WTC11 (cell line): Measurements from ENCODE around the gene COL19A1. TPM values are rescaled to one million over a fixed set of nuclear protein-coding genes. Genes with fewer than 3 reads are reported as not detected.

Experiments
- ATAC-seq: fragments of 200-7000 bp; cut with Tn5 transposase; 2 replicates; pipeline ENCODE4 v1.10.0; 2021; ENCODE audit warnings: mild to moderate bottlenecking, moderate library complexity
- CTCF ChIA-PET: fragments of 300-600 bp; sonication (Branson Sonifier 250); formaldehyde crosslinking; loops from one replicate; lab custom pipeline; 2021; ENCODE audit warnings: antibody characterized with exemption; lab: Charles Lee
- POLR2A ChIA-PET: fragments of 350-600 bp; sonication (Branson Sonifier 250); formaldehyde crosslinking; loops from one replicate; lab custom pipeline; 2021; ENCODE audit warnings: antibody characterized with exemption; lab: Charles Lee
- DNase-seq: peaks from one replicate; pipeline ENCODE4 v3.0.0; 2021; ENCODE audit warnings: low spot score
- H3K27ac Mint-ChIP-seq: 2 replicates; pipeline ENCODE4 v1.8.0; 2021; ENCODE audit warnings: mixed read lengths
- H3K27me3 Mint-ChIP-seq: 2 replicates; pipeline ENCODE4 v1.8.0; 2021; ENCODE audit warnings: low read depth, mild to moderate bottlenecking, moderate library complexity, mixed read lengths
- H3K36me3 Mint-ChIP-seq: 2 replicates; pipeline ENCODE4 v1.8.0; 2021; ENCODE audit warnings: mixed read lengths
- H3K4me1 Mint-ChIP-seq: 2 replicates; pipeline ENCODE4 v1.8.0; 2022; ENCODE audit warnings: mixed read lengths
- H3K4me3 Mint-ChIP-seq: 2 replicates; pipeline ENCODE4 v1.8.0; 2021; ENCODE audit warnings: mild to moderate bottlenecking, moderate library complexity, mixed read lengths
- H3K9me3 Mint-ChIP-seq: 2 replicates; pipeline ENCODE4 v1.8.0; 2021; ENCODE audit warnings: mixed read lengths
- AR ChIP-seq: fragments of 250-450 bp; sonication (Bioruptor Pico); IDR thresholded peaks from 2 replicates; pipeline ENCODE4 v1.9.0; 2021; ENCODE audit warnings: mild to moderate bottlenecking
- ARID4B ChIP-seq: sonication (generic); formaldehyde crosslinking; IDR thresholded peaks from 2 replicates; pipeline ENCODE4 v1.8.0; 2023; ENCODE audit warnings: missing genetic modification reagents, mild to moderate bottlenecking, borderline replicate concordance
- ATF3 ChIP-seq: sonication (generic); formaldehyde crosslinking; conservative IDR thresholded peaks from 2 replicates; pipeline ENCODE4 v1.8.1; 2022; ENCODE audit warnings: mild to moderate bottlenecking, missing genetic modification reagents
- CBFB ChIP-seq: sonication (generic); formaldehyde crosslinking; IDR thresholded peaks from 2 replicates; pipeline ENCODE4 v1.8.1; 2022; ENCODE audit warnings: mild to moderate bottlenecking, low read depth, missing genetic modification reagents
- CREM ChIP-seq: sonication (generic); formaldehyde crosslinking; IDR thresholded peaks from 2 replicates; pipeline ENCODE4 v1.8.1; 2022; ENCODE audit warnings: mild to moderate bottlenecking, missing genetic modification reagents, moderate library complexity
- GABPB1 ChIP-seq: sonication (generic); formaldehyde crosslinking; IDR thresholded peaks from 2 replicates; pipeline ENCODE4 v1.8.1; 2023; ENCODE audit warnings: mild to moderate bottlenecking, missing genetic modification reagents
- GTF2I ChIP-seq: fragments of 250-450 bp; sonication (Bioruptor Pico); conservative IDR thresholded peaks from 2 replicates; pipeline ENCODE4 v1.4.0; 2021; ENCODE audit warnings: mild to moderate bottlenecking
- HMGXB4 ChIP-seq: sonication (generic); formaldehyde crosslinking; IDR thresholded peaks from 2 replicates; pipeline ENCODE4 v1.8.1; 2023; ENCODE audit warnings: mild to moderate bottlenecking, moderate library complexity, missing genetic modification reagents
- NR1H2 ChIP-seq: sonication (generic); formaldehyde crosslinking; IDR thresholded peaks from 2 replicates; pipeline ENCODE4 v1.9.0; 2021; ENCODE audit warnings: mild to moderate bottlenecking, moderate library complexity, missing genetic modification reagents
- NR2C2 ChIP-seq: sonication (generic); formaldehyde crosslinking; IDR thresholded peaks from 2 replicates; pipeline ENCODE4 v1.8.0; 2022; ENCODE audit warnings: mild to moderate bottlenecking, missing genetic modification reagents
- PRDM15 ChIP-seq: sonication (generic); formaldehyde crosslinking; IDR thresholded peaks from 2 replicates; pipeline ENCODE4 v1.8.0; 2022; ENCODE audit warnings: missing genetic modification reagents
- PREB ChIP-seq: sonication (generic); formaldehyde crosslinking; IDR thresholded peaks from 2 replicates; pipeline ENCODE4 v1.8.1; 2022; ENCODE audit warnings: mild to moderate bottlenecking, missing genetic modification reagents, moderate library complexity, borderline replicate concordance
- PRRX2 ChIP-seq: fragments of 250-450 bp; sonication (Bioruptor Pico); IDR thresholded peaks from 2 replicates; pipeline ENCODE4 v1.8.0; 2021; ENCODE audit warnings: mild to moderate bottlenecking
- ZMAT4 ChIP-seq: fragments of 250-450 bp; sonication (Bioruptor Pico); IDR thresholded peaks from 2 replicates; pipeline ENCODE4 v1.9.0; 2021; ENCODE audit warnings: mild to moderate bottlenecking
- ZNF121 ChIP-seq: sonication (generic); formaldehyde crosslinking; IDR thresholded peaks from 2 replicates; pipeline ENCODE4 v1.8.0; 2023; ENCODE audit warnings: missing genetic modification reagents
- ZNF219 ChIP-seq: sonication (generic); formaldehyde crosslinking; IDR thresholded peaks from 2 replicates; pipeline ENCODE4 v1.8.0; 2023; ENCODE audit warnings: missing genetic modification reagents, mild to moderate bottlenecking, borderline replicate concordance
- ZNF263 ChIP-seq: sonication (generic); formaldehyde crosslinking; IDR thresholded peaks from 2 replicates; pipeline ENCODE4 v1.8.1; 2022; ENCODE audit warnings: low read depth, mild to moderate bottlenecking, moderate library complexity, missing genetic modification reagents
- ZNF396 ChIP-seq: fragments of 250-450 bp; sonication (Bioruptor Pico); IDR thresholded peaks from 2 replicates; pipeline ENCODE4 v1.8.0; 2021; ENCODE audit warnings: mild to moderate bottlenecking, moderate library complexity, borderline replicate concordance
- total RNA-seq: library from RNA; stranded (reverse); gene quantifications from 3 replicates; pipeline ENCODE4 v1.2.3, GENCODE V29; 2021

COL19A1 gene
- total RNA-seq, 1 experiment from 2014 or later, result not detected

- no peaks in the 10 kb centered on the region for H3K4me1 Mint-ChIP-seq
- TF ChIP-seq ZNF219 (CRISPR knock-in tag) (no peak), AR (CRISPR knock-in tag) (no peak), CBFB (CRISPR knock-in tag) (no peak)
- no peaks in the 10 kb centered on the region for H3K36me3 Mint-ChIP-seq
- ChIA-PET POLR2A (no interaction called here), CTCF (no interaction called here)
- H3K4me3 Mint-ChIP-seq, result no peak overlapping the region
- no peak overlapping the region for H3K27ac Mint-ChIP-seq
- no peaks in the 10 kb centered on the region for H3K9me3 Mint-ChIP-seq
- no peak for ATAC-seq
- DNase-seq, result no peak
- no peaks in the 10 kb centered on the region for H3K27me3 Mint-ChIP-seq
Observed at GRCh38 chr6:69846770-69847491, 19.4 kb upstream of the COL19A1 start.

GRCh38 chr6:69847492-69847788, 18.9 kb upstream of the COL19A1 start:
- no peaks in the 10 kb centered on the region for H3K27me3 Mint-ChIP-seq
- H3K4me1 Mint-ChIP-seq, result no peaks in the 10 kb centered on the region
- no peaks in the 10 kb centered on the region for H3K36me3 Mint-ChIP-seq
- H3K27ac Mint-ChIP-seq, result no peak overlapping the region
- no peak overlapping the region for H3K4me3 Mint-ChIP-seq
- ATAC-seq (no peak), DNase-seq (no peak)
- ChIA-PET CTCF (no interaction called here), POLR2A (no interaction called here)
- H3K9me3 Mint-ChIP-seq, result no peaks in the 10 kb centered on the region
- TF ChIP-seq ZNF263 (CRISPR knock-in tag) (no peak), CREM (CRISPR knock-in tag) (no peak), NR2C2 (CRISPR knock-in tag) (no peak), ZNF219 (CRISPR knock-in tag) (no peak), GTF2I (no peak), ZNF396 (CRISPR knock-in tag) (no peak), PRRX2 (CRISPR knock-in tag) (no peak), PREB (CRISPR knock-in tag) (no peak), GABPB1 (no peak), CBFB (CRISPR knock-in tag) (no peak), PRDM15 (no peak), ATF3 (CRISPR knock-in tag) (no peak), ARID4B (CRISPR knock-in tag) (no peak), ZNF121 (no peak), ZMAT4 (CRISPR knock-in tag) (no peak), NR1H2 (CRISPR knock-in tag) (no peak), HMGXB4 (CRISPR knock-in tag) (no peak)
